HAP-1 (cell line): ENCODE results near the gene LCN12.

Experiments
- DNase-seq, 2 experiments: peaks; one replicate each; pipeline ENCODE4 v3.0.0-alpha.2; 2016 to 2020; ENCODE audit warnings: low spot score in 2 of 2
- H3K27me3 ChIP-seq: fragments of 250-450 bp; sonication (Bioruptor Pico); 2 replicates; pipeline ENCODE4 v1.5.1; 2020; ENCODE audit warnings: low read depth, mild to moderate bottlenecking, moderate library complexity
- H3K36me3 ChIP-seq: fragments of 250-450 bp; sonication (Bioruptor Pico); replicated peaks from 2 replicates; pipeline ENCODE4 v1.5.1; 2020; ENCODE audit warnings: mild to moderate bottlenecking
- H3K4me1 ChIP-seq: fragments of 250-450 bp; sonication (Bioruptor Pico); 2 replicates; pipeline ENCODE4 v1.5.1; 2020; ENCODE audit warnings: mild to moderate bottlenecking
- H3K4me3 ChIP-seq: fragments of 250-450 bp; sonication (Bioruptor Pico); 2 replicates; pipeline ENCODE4 v1.5.1; 2020; ENCODE audit warnings: mild to moderate bottlenecking, moderate library complexity
- H3K9me3 ChIP-seq: fragments of 250-450 bp; sonication (Bioruptor Pico); 2 replicates; pipeline ENCODE4 v1.5.1; 2020; ENCODE audit warnings: mild to moderate bottlenecking, moderate library complexity
- in situ Hi-C: fragments of 300-500 bp; cut with MboI; formaldehyde crosslinking; loops from 3 replicates; pipeline ENCODE4 v1.14.3; 2020; ENCODE audit warnings: low sequenced_read_pairs, inconsistent platforms, mixed read lengths

LCN12 gene

GRCh38 chr9:136921307-136921706 is 30.8 kb upstream of the LCN12 start:
- H3K4me1 ChIP-seq, result no peaks in the 10 kb centered on the region
- in situ Hi-C loops, result no loop called here
- no peaks in the 10 kb centered on the region for H3K9me3 ChIP-seq
- no peak overlapping the region for H3K4me3 ChIP-seq
- no peak for DNase-seq
- H3K27me3 ChIP-seq, result no peaks in the 10 kb centered on the region
- H3K36me3 ChIP-seq, result peaks cover 56% of the 10 kb centered on the region

GRCh38 chr9:136921718-136922117 is 30.4 kb upstream of the LCN12 start:
- no peaks in the 10 kb centered on the region for H3K27me3 ChIP-seq
- no peak overlapping the region for H3K4me3 ChIP-seq
- in situ Hi-C loops, result no loop called here
- DNase-seq, result no peak
- H3K4me1 ChIP-seq, result no peaks in the 10 kb centered on the region
- peaks cover 56% of the 10 kb centered on the region for H3K36me3 ChIP-seq
- H3K9me3 ChIP-seq, result no peaks in the 10 kb centered on the region

DNA sequence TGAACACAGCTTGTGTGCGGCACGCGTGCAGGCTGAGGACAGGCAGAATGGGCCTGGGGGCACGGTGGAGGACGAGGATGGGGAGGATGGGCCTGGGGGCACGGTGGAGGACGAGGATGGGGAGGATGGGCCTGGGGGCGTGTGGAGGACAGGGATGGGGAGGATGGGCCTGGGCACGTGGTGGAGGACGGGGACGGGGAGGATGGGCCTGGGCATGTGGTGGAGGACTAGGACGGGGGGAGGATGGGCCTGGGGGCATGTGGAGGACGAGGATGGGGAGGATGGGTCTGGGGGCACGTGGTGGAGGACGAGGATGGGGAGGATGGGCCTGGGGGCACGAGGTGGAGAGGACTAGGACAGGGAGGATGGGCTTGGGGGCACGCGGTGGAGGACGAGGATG is 29.5 kb upstream of the LCN12 start:
- H3K36me3 ChIP-seq, result peaks cover 54% of the 10 kb centered on the region
- in situ Hi-C loops, result no loop called here
- no peak for DNase-seq
- no peak overlapping the region for H3K4me3 ChIP-seq
- H3K9me3 ChIP-seq, result no peaks in the 10 kb centered on the region
- H3K27me3 ChIP-seq, result no peaks in the 10 kb centered on the region
- no peaks in the 10 kb centered on the region for H3K4me1 ChIP-seq

DNA sequence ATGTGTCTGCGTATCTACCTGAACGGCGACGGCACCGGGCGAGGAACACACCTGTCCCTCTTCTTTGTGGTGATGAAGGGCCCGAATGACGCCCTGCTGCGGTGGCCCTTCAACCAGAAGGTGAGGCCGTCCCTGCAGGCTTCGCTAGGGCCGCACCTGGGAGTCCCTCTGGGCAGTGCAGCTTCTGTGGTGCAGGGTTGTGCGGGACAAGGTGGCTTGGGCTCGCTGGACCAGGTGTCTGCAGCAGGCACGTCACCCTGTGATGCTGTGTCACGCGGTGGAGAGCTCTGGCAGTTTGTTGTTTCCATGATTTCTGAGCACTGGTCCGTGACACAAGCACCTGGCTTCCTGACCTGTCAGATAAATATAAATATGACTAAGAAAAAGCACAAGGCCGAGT is 28.2 kb upstream of the LCN12 start:
- Histone ChIP-seq H3K36me3 (peaks cover 51% of the 10 kb centered on the region), H3K9me3 (no peaks in the 10 kb centered on the region), H3K27me3 (no peaks in the 10 kb centered on the region), H3K4me3 (no peak overlapping the region), H3K4me1 (no peaks in the 10 kb centered on the region)
- DNase-seq, result no peak
- in situ Hi-C loops, result no loop called here

DNA sequence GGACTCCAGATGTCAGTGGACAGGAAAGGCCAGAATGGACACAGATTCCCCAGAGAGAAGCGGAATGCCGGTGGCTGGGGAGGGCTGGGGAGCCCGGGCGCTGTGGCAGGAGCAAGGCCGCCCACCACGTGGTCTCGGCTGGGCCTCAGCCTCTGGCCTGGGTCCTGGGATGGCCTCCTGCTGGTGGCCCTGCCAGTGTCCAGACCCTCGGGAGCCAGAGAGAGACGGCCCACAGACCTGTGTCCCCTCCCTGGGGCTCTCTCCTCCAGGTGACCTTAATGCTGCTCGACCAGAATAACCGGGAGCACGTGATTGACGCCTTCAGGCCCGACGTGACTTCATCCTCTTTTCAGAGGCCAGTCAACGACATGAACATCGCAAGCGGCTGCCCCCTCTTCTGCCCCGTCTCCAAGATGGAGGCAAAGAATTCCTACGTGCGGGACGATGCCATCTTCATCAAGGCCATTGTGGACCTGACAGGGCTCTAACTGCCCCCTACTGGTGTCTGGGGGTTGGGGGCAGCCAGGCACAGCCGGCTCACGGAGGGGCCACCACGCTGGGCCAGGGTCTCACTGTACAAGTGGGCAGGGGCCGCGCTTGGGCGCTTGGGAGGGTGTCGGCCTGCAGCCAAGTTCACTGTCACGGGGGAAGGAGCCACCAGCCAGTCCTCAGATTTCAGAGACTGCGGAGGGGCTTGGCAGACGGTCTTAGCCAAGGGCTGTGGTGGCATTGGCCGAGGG is 26.5 kb upstream of the LCN12 start:
- Histone ChIP-seq H3K4me3 (no peak overlapping the region), H3K36me3 (peaks cover 46% of the 10 kb centered on the region), H3K9me3 (no peaks in the 10 kb centered on the region), H3K27me3 (no peaks in the 10 kb centered on the region), H3K4me1 (no peaks in the 10 kb centered on the region)
- in situ Hi-C loops, result no loop called here
- DNase-seq, result no peak

- no peak overlapping the region for H3K4me3 ChIP-seq
- H3K9me3 ChIP-seq, result no peaks in the 10 kb centered on the region
- peaks cover 44% of the 10 kb centered on the region for H3K36me3 ChIP-seq
- H3K27me3 ChIP-seq, result no peaks in the 10 kb centered on the region
- in situ Hi-C loops, result no loop called here
- DNase-seq, result no peak
- H3K4me1 ChIP-seq, result no peaks in the 10 kb centered on the region
These were observed 25.8 kb upstream of the LCN12 start for GRCh38 chr9:136926154-136926704.

GRCh38 chr9:136926749-136927148 is 25.3 kb upstream of the LCN12 start:
- in situ Hi-C loops, result no loop called here
- no peaks in the 10 kb centered on the region for H3K4me1 ChIP-seq
- H3K36me3 ChIP-seq, result peaks cover 48% of the 10 kb centered on the region
- H3K4me3 ChIP-seq, result no peak overlapping the region
- H3K9me3 ChIP-seq, result no peaks in the 10 kb centered on the region
- no peak for DNase-seq
- no peaks in the 10 kb centered on the region for H3K27me3 ChIP-seq

DNA sequence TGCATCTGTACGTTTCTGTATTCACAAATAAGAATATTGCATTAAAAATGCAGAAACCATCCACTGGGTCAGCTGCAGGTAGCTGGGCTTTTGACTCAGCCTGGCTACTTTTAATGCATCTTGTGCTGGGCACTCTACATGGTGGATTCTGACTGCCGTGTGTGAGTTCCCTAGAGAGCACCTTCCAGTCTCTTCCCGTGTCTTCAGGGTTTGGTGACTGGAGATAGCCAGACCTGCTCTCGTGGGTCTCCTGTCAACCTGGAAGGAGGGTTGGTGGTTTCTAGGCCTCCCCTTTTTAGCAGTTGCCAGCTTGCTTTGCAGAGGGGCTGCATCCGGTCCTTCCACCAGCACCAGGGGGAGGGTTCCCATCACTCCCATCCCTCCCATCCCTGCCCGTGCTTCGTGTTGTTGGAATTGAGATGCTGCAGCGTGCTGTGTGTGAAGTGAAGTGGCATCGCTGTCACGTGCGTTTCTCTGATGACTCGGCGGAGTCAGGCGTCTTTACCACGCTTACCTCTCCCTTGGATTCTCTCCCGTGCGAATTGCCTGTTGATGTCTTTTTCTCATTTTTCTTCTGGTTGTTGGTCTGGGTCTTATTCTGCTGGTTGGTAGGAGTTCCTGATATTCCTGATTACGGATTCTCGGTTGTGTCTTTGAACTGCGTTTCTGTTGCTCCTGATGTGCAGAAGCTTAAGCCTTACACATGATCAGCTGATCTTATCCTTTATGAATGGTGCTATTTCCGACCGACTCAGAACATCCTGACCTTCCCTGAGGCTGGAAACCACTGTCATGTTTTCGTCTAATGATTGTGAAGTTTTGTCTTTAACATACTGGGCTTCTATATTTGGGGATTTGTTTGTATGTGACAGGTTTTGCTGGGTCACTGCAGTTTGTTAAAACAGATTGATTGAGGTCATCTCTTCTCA is 24.5 kb upstream of the LCN12 start:
- Histone ChIP-seq H3K27me3 (no peaks in the 10 kb centered on the region), H3K4me1 (no peaks in the 10 kb centered on the region), H3K9me3 (peaks cover 2% of the 10 kb centered on the region; the same call in 1 of the 2 replicates), H3K36me3 (peaks cover 48% of the 10 kb centered on the region), H3K4me3 (no peak overlapping the region)
- in situ Hi-C loops, result no loop called here
- no peak for DNase-seq

- in situ Hi-C loops, result no loop called here
- H3K9me3 ChIP-seq, result peaks cover 2% of the 10 kb centered on the region; the same call in 1 of the 2 replicates
- H3K4me3 ChIP-seq, result no peak overlapping the region
- no peak for DNase-seq
- no peaks in the 10 kb centered on the region for H3K4me1 ChIP-seq
- peaks cover 47% of the 10 kb centered on the region for H3K36me3 ChIP-seq
- H3K27me3 ChIP-seq, result no peaks in the 10 kb centered on the region
These were observed 23.5 kb upstream of the LCN12 start for GRCh38 chr9:136928591-136928990.

DNA sequence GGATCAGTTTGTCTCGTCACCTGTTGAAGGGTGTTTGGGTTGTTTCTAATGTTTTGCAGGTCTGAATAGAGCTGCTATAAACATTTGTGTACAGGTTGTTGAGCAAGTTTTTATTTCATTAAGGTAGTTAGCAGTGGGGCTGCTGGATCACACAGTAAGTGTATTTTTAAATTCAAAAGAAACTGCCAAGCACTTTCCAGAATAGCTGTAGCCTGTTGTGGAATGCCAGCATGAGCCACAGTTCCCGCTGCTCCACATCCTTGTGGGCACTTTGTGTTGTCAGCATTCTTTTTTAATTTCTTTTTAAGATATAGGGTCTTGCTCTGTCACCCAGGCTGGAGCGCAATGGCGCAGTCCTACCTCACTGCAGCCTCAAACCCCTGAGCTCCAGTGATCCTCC is 22.1 kb upstream of the LCN12 start:
- no peak for DNase-seq
- Histone ChIP-seq H3K9me3 (peaks cover 2% of the 10 kb centered on the region; the same call in 1 of the 2 replicates), H3K4me3 (no peak overlapping the region), H3K4me1 (no peaks in the 10 kb centered on the region), H3K36me3 (peaks cover 38% of the 10 kb centered on the region), H3K27me3 (no peaks in the 10 kb centered on the region)
- in situ Hi-C loops, result no loop called here

GRCh38 chr9:136931611-136932130 is 20.4 kb upstream of the LCN12 start:
- in situ Hi-C loops, result no loop called here
- DNase-seq, result no peak
- peaks cover 2% of the 10 kb centered on the region; the same call in 1 of the 2 replicates for H3K9me3 ChIP-seq
- no peak overlapping the region for H3K4me3 ChIP-seq
- H3K36me3 ChIP-seq, result peaks cover 23% of the 10 kb centered on the region
- no peaks in the 10 kb centered on the region for H3K4me1 ChIP-seq
- H3K27me3 ChIP-seq, result no peaks in the 10 kb centered on the region

DNA sequence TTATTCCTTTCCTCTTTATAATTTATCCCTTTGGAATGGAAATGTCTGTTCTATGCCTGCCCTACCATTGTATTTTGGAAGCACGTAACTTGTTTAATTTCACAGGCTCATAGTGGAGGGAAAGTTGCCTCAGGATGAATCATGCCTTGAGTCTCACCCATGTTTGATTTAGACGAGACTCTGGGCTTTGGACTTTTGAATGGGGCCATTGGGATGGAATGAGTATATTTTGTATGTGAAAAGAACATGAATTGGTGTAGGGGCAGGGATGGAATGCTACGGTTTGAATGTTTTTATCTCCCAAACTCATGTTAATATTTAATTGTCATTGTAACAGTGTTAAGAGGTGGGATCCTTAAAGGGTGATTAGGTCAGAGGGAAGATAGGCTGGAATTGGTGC is 17.8 kb upstream of the LCN12 start:
- H3K4me3 ChIP-seq, result no peak overlapping the region
- H3K9me3 ChIP-seq, result peaks cover 2% of the 10 kb centered on the region; the same call in 1 of the 2 replicates
- no peaks in the 10 kb centered on the region for H3K4me1 ChIP-seq
- no peaks in the 10 kb centered on the region for H3K27me3 ChIP-seq
- H3K36me3 ChIP-seq, result peaks cover 21% of the 10 kb centered on the region
- no peak for DNase-seq
- in situ Hi-C loops, result no loop called here

DNA sequence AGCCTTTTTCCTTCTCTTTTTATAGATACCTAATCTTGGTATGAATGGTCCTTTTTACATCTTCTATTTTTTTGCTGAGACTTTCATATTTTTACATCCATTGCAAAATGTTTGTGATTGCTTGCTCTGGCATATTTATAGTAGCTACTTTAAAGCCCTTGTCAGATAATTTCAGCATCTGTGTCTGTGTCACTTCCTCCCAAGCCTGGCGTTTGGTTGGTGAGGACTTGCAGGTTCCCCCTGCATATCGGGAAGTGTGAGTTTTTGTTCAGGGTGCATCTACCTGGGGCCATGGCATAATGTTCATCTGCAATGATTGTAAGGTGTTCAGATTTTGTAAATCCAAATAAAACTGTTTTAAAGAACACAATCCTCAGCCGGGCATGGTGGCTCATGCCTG is 16.4 kb upstream of the LCN12 start:
- in situ Hi-C loops, result no loop called here
- peaks cover 26% of the 10 kb centered on the region for H3K36me3 ChIP-seq
- H3K4me1 ChIP-seq, result no peaks in the 10 kb centered on the region
- H3K9me3 ChIP-seq, result peaks cover 2% of the 10 kb centered on the region; the same call in 1 of the 2 replicates
- no peak overlapping the region for H3K4me3 ChIP-seq
- H3K27me3 ChIP-seq, result no peaks in the 10 kb centered on the region
- DNase-seq, result no peak
